Brain microvascular endothelial cell (primary cell): ENCODE measurements around the gene NPS.

Experiments used
- DNase-seq: peaks from one replicate; pipeline ENCODE4 v3.0.0-alpha.2; 2020
- H3K27ac ChIP-seq: fragments of 250-450 bp; sonication (Bioruptor Pico); 2 replicates; pipeline ENCODE4 v1.5.1; 2020; ENCODE audit warnings: mild to moderate bottlenecking, moderate library complexity
- H3K27me3 ChIP-seq: fragments of 250-450 bp; sonication (Bioruptor Pico); replicated peaks from 2 replicates; pipeline ENCODE4 v1.5.1; 2020; ENCODE audit warnings: mild to moderate bottlenecking
- H3K36me3 ChIP-seq: fragments of 250-450 bp; sonication (Bioruptor Pico); replicated peaks from 2 replicates; pipeline ENCODE4 v1.5.1; 2020; ENCODE audit warnings: mild to moderate bottlenecking
- H3K4me3 ChIP-seq: 2 replicates; pipeline ENCODE4 v1.5.1; 2011; ENCODE audit warnings: low read depth, mild to moderate bottlenecking, control low read depth, low read length, moderate library complexity
- CTCF ChIP-seq: IDR thresholded peaks from 2 replicates; pipeline ENCODE4 v1.5.1; 2011; ENCODE audit warnings: low read depth, mild to moderate bottlenecking, moderate library complexity, low read length, control low read depth, inconsistent platforms; ENCODE audit errors: missing control alignments
- in situ Hi-C: cut with HindIII; loops from 2 replicates; pipeline ENCODE4 v1.10.0; 2017; ENCODE audit warnings: low sequenced_read_pairs, low pct_ligation_motif_present

Gene NPS

GRCh38 chr10:127580822-127581221, 31.7 kb downstream of the NPS start:
- Histone ChIP-seq H3K27ac (no peak overlapping the region), H3K4me3 (no peak overlapping the region), H3K27me3 (no peaks in the 10 kb centered on the region), H3K36me3 (no peaks in the 10 kb centered on the region)
- DNase-seq: no peak
- in situ Hi-C loops: no loop called here
- no peak for TF ChIP-seq CTCF

GRCh38 chr10:127585519-127586023, 36.5 kb downstream of the NPS start:
- in situ Hi-C loops: no loop called here
- H3K36me3 ChIP-seq: no peaks in the 10 kb centered on the region
- no peak for DNase-seq
- no peak overlapping the region for H3K27ac ChIP-seq
- TF ChIP-seq CTCF: no peak
- no peak overlapping the region for H3K4me3 ChIP-seq
- H3K27me3 ChIP-seq: no peaks in the 10 kb centered on the region

- no peak overlapping the region for H3K27ac ChIP-seq
- in situ Hi-C loops: no loop called here
- no peak overlapping the region for H3K4me3 ChIP-seq
- H3K36me3 ChIP-seq: no peaks in the 10 kb centered on the region
- no peak for DNase-seq
- no peaks in the 10 kb centered on the region for H3K27me3 ChIP-seq
- TF ChIP-seq CTCF: no peak
Observed at GRCh38 chr10:127587668-127588365, 38.7 kb downstream of the NPS start.

- in situ Hi-C loops: no loop called here
- Histone ChIP-seq H3K27ac (no peak overlapping the region), H3K4me3 (no peak overlapping the region), H3K27me3 (no peaks in the 10 kb centered on the region), H3K36me3 (no peaks in the 10 kb centered on the region)
- no peak for TF ChIP-seq CTCF
- no peak for DNase-seq
Observed at GRCh38 chr10:127592586-127592985, 43.5 kb downstream of the NPS start.

GRCh38 chr10:127600479-127600878, 51.4 kb downstream of the NPS start:
- DNase-seq: no peak
- H3K27ac ChIP-seq: no peak overlapping the region
- H3K27me3 ChIP-seq: no peaks in the 10 kb centered on the region
- TF ChIP-seq CTCF: no peak
- H3K36me3 ChIP-seq: no peaks in the 10 kb centered on the region
- in situ Hi-C loops: no loop called here
- H3K4me3 ChIP-seq: no peak overlapping the region
